HEK293 (cell line): ENCODE results near the gene GSTM4.

Source experiments
- BCL11A ChIP-seq: fragments of 450-650 bp; formaldehyde crosslinking; IDR thresholded peaks from 2 replicates; pipeline ENCODE4 v1.5.1; 2016; ENCODE audit warnings: low read depth, missing biosample characterization, missing genetic modification characterization
- ZFP41 ChIP-seq: fragments of 450-650 bp; formaldehyde crosslinking; IDR thresholded peaks from 2 replicates; pipeline ENCODE4 v1.5.1; 2016; ENCODE audit warnings: missing biosample characterization, missing genetic modification characterization, borderline replicate concordance
- ZNF146 ChIP-seq: fragments of 450-650 bp; formaldehyde crosslinking; IDR thresholded peaks from 2 replicates; pipeline ENCODE4 v1.5.1; 2016; ENCODE audit warnings: missing biosample characterization, missing genetic modification characterization
- ZNF274 ChIP-seq, 2 experiments: fragments of 200-500 bp in 1 of 2; fragments of 450-650 bp in 1 of 2; sonication (Bioruptor generic) in 1 of 2; formaldehyde crosslinking in 1 of 2; IDR thresholded peaks; 2 replicates each; pipeline versions ENCODE4 v1.5.1 to v1.6.1; 2014 to 2016; ENCODE audit warnings: borderline replicate concordance in 1 of 2, inconsistent platforms in 1 of 2, low read length in 1 of 2, missing biosample characterization in 1 of 2, missing genetic modification characterization in 1 of 2
- ZNF324 ChIP-seq: fragments of 450-650 bp; formaldehyde crosslinking; IDR thresholded peaks from 2 replicates; pipeline ENCODE4 v1.5.1; 2016; ENCODE audit warnings: missing biosample characterization, missing genetic modification characterization
- ZNF521 ChIP-seq: fragments of 450-650 bp; formaldehyde crosslinking; IDR thresholded peaks from 2 replicates; pipeline ENCODE4 v1.5.1; 2017; ENCODE audit warnings: missing biosample characterization, mild to moderate bottlenecking, missing genetic modification characterization
- TF ChIP-seq, protein P1 (sequence below): fragments of 450-650 bp; formaldehyde crosslinking; IDR thresholded peaks from 2 replicates; pipeline ENCODE4 v1.5.1; 2016; ENCODE audit warnings: missing biosample characterization, missing genetic modification characterization, low read depth
- TF ChIP-seq, protein P2 (sequence below): fragments of 450-650 bp; formaldehyde crosslinking; IDR thresholded peaks from 2 replicates; pipeline ENCODE4 v1.5.1; 2016; ENCODE audit warnings: missing biosample characterization, missing genetic modification characterization
- TF ChIP-seq, protein P3 (sequence below): fragments of 450-650 bp; formaldehyde crosslinking; IDR thresholded peaks from 2 replicates; pipeline ENCODE4 v1.5.1; 2016; ENCODE audit warnings: missing biosample characterization, missing genetic modification characterization
- TF ChIP-seq, protein P4 (sequence below): fragments of 450-650 bp; formaldehyde crosslinking; IDR thresholded peaks from 2 replicates; pipeline ENCODE4 v1.5.1; 2017; ENCODE audit warnings: missing biosample characterization, missing genetic modification characterization

DNA sequence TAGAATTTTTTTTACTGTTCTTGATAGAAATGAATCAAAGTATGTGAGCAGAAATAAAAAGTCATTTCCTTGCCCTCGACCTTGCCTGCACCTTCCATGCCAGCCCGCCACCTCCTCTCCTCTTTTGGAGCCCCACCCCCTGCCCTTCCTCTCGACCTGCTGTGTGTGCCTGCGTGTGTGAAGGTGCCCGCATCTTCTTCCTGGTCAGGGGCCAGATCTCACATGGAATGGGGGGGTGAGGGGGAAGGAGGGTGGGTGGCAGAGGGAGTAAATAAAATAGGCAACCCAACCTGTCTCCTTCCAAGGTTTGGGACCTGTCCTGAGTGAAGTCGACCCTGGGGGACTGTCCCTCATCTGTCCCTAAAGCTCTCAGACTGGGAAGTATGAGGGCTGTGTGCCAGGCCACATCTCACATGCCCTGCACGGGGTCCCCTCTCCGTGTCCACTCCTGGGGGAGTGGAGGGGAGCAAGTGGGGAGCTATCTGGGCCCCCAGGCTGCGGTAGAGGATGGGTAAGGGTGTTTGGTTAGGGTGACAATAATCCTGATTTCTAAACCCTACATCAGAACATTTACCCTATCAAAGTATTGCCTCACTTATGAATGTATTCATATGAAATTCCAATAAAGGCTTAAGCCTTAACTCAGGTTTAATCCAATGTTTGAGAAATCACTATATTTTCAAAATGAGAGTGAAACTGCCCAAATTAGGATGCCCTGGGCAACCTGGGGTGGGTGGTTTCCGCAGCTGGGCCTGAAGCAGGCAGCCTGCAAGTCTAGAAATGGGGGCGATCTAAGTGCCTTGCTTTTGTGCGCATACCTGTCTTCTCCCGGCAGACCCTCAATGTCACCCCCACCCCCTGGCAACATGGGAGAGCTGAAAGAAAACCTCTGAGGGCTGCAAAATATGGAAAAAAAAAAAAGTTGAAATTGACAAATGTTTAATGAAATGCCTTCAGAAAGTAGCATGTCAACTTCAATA, 20.8 kb upstream of the GSTM4 start:
- TF ChIP-seq, protein P1, sequence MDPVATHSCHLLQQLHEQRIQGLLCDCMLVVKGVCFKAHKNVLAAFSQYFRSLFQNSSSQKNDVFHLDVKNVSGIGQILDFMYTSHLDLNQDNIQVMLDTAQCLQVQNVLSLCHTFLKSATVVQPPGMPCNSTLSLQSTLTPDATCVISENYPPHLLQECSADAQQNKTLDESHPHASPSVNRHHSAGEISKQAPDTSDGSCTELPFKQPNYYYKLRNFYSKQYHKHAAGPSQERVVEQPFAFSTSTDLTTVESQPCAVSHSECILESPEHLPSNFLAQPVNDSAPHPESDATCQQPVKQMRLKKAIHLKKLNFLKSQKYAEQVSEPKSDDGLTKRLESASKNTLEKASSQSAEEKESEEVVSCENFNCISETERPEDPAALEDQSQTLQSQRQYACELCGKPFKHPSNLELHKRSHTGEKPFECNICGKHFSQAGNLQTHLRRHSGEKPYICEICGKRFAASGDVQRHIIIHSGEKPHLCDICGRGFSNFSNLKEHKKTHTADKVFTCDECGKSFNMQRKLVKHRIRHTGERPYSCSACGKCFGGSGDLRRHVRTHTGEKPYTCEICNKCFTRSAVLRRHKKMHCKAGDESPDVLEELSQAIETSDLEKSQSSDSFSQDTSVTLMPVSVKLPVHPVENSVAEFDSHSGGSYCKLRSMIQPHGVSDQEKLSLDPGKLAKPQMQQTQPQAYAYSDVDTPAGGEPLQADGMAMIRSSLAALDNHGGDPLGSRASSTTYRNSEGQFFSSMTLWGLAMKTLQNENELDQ (tag by site-specific recombination) = no peak
- TF ChIP-seq, protein P2, sequence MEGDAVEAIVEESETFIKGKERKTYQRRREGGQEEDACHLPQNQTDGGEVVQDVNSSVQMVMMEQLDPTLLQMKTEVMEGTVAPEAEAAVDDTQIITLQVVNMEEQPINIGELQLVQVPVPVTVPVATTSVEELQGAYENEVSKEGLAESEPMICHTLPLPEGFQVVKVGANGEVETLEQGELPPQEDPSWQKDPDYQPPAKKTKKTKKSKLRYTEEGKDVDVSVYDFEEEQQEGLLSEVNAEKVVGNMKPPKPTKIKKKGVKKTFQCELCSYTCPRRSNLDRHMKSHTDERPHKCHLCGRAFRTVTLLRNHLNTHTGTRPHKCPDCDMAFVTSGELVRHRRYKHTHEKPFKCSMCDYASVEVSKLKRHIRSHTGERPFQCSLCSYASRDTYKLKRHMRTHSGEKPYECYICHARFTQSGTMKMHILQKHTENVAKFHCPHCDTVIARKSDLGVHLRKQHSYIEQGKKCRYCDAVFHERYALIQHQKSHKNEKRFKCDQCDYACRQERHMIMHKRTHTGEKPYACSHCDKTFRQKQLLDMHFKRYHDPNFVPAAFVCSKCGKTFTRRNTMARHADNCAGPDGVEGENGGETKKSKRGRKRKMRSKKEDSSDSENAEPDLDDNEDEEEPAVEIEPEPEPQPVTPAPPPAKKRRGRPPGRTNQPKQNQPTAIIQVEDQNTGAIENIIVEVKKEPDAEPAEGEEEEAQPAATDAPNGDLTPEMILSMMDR (tag by site-specific recombination) = no peak
- TF ChIP-seq, protein P3, sequence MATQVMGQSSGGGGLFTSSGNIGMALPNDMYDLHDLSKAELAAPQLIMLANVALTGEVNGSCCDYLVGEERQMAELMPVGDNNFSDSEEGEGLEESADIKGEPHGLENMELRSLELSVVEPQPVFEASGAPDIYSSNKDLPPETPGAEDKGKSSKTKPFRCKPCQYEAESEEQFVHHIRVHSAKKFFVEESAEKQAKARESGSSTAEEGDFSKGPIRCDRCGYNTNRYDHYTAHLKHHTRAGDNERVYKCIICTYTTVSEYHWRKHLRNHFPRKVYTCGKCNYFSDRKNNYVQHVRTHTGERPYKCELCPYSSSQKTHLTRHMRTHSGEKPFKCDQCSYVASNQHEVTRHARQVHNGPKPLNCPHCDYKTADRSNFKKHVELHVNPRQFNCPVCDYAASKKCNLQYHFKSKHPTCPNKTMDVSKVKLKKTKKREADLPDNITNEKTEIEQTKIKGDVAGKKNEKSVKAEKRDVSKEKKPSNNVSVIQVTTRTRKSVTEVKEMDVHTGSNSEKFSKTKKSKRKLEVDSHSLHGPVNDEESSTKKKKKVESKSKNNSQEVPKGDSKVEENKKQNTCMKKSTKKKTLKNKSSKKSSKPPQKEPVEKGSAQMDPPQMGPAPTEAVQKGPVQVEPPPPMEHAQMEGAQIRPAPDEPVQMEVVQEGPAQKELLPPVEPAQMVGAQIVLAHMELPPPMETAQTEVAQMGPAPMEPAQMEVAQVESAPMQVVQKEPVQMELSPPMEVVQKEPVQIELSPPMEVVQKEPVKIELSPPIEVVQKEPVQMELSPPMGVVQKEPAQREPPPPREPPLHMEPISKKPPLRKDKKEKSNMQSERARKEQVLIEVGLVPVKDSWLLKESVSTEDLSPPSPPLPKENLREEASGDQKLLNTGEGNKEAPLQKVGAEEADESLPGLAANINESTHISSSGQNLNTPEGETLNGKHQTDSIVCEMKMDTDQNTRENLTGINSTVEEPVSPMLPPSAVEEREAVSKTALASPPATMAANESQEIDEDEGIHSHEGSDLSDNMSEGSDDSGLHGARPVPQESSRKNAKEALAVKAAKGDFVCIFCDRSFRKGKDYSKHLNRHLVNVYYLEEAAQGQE = no peak
- TF ChIP-seq, protein P4, sequence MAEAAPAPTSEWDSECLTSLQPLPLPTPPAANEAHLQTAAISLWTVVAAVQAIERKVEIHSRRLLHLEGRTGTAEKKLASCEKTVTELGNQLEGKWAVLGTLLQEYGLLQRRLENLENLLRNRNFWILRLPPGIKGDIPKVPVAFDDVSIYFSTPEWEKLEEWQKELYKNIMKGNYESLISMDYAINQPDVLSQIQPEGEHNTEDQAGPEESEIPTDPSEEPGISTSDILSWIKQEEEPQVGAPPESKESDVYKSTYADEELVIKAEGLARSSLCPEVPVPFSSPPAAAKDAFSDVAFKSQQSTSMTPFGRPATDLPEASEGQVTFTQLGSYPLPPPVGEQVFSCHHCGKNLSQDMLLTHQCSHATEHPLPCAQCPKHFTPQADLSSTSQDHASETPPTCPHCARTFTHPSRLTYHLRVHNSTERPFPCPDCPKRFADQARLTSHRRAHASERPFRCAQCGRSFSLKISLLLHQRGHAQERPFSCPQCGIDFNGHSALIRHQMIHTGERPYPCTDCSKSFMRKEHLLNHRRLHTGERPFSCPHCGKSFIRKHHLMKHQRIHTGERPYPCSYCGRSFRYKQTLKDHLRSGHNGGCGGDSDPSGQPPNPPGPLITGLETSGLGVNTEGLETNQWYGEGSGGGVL (tag by site-specific recombination) = no peak
- TF ChIP-seq ZNF521 (no peak), ZNF274 (IDR thresholded peaks at IDR 0.05; ENCODE audit: low read length) (no peak), ZNF274 (tag by site-specific recombination; IDR thresholded peaks at IDR 0.05; ENCODE audit: borderline replicate concordance) (no peak), ZFP41 (tag by site-specific recombination) (no peak), BCL11A (tag by site-specific recombination) (no peak), ZNF324 (tag by site-specific recombination) (no peak), ZNF146 (tag by site-specific recombination) (no peak)
